Osteoblast (primary cell): ENCODE measurements around the gene RETSAT. TPM values are rescaled to one million over a fixed set of nuclear protein-coding genes. Genes with fewer than 3 reads are reported as not detected.
"Not testable (repeated sequence)": the region's sequence is repeated elsewhere in the genome, so short reads cannot be mapped to it uniquely, and the experiment has no call there.

ENCODE experiments used
- DNase-seq: peaks from one replicate; pipeline ENCODE4 v3.0.0; 2011; ENCODE audit warnings: low spot score, mixed read lengths; ENCODE audit not compliant: insufficient read length; ENCODE audit errors: missing footprints
- H2AFZ ChIP-seq: 2 replicates; pipeline ENCODE4 v1.6.0; 2011; ENCODE audit warnings: mild to moderate bottlenecking, low read length
- H3K27ac ChIP-seq: 2 replicates; pipeline ENCODE4 v1.5.1; 2011; ENCODE audit warnings: mild to moderate bottlenecking, low read depth, low read length, moderate library complexity
- H3K27me3 ChIP-seq: 2 replicates; pipeline ENCODE4 v1.6.0; 2012; ENCODE audit warnings: mild to moderate bottlenecking, control low read depth, inconsistent platforms, low read length, moderate library complexity; ENCODE audit not compliant: insufficient read depth
- H3K36me3 ChIP-seq: 2 replicates; pipeline ENCODE4 v1.5.1; 2011; ENCODE audit warnings: mild to moderate bottlenecking, low read length, control low read depth, moderate library complexity; ENCODE audit not compliant: insufficient read depth
- H3K4me1 ChIP-seq: 2 replicates; pipeline ENCODE4 v1.5.1; 2011; ENCODE audit warnings: mild to moderate bottlenecking, low read length, control low read depth, moderate library complexity; ENCODE audit not compliant: insufficient read depth
- H3K4me2 ChIP-seq: 2 replicates; pipeline ENCODE4 v1.6.0; 2011; ENCODE audit warnings: mild to moderate bottlenecking, low read length; ENCODE audit not compliant: insufficient read depth
- H3K4me3 ChIP-seq: fragments of 200-600 bp; sonication (generic); 3 replicates; pipeline ENCODE4 v1.5.1; 2012; ENCODE audit warnings: mild to moderate bottlenecking, low read length, inconsistent platforms; ENCODE audit not compliant: insufficient read depth
- H3K79me2 ChIP-seq: 2 replicates; pipeline ENCODE4 v1.6.0; 2012; ENCODE audit warnings: mild to moderate bottlenecking, low read length, control low read depth, inconsistent platforms; ENCODE audit not compliant: insufficient read depth
- H3K9me3 ChIP-seq: 2 replicates; pipeline ENCODE4 v1.5.1; 2011; ENCODE audit warnings: low read depth, low read length, control low read depth
- H4K20me1 ChIP-seq: 2 replicates; pipeline ENCODE4 v1.6.0; 2012; ENCODE audit warnings: mild to moderate bottlenecking, low read length, control low read depth; ENCODE audit not compliant: insufficient read depth
- total RNA-seq: library from RNA; depleted of rRNA; stranded (reverse); fragments of >200 nt; gene quantifications from 2 replicates; pipeline ENCODE4 v1.2.3, GENCODE V29; 2012
- TF ChIP-seq, protein P1 (sequence below): IDR thresholded peaks from 2 replicates; pipeline ENCODE4 v1.5.1; 2011; ENCODE audit warnings: mild to moderate bottlenecking, low read depth, low read length, moderate library complexity; ENCODE audit errors: extremely low read depth

RETSAT gene
- total RNA-seq, 1 donor, result 41.6 TPM

DNA sequence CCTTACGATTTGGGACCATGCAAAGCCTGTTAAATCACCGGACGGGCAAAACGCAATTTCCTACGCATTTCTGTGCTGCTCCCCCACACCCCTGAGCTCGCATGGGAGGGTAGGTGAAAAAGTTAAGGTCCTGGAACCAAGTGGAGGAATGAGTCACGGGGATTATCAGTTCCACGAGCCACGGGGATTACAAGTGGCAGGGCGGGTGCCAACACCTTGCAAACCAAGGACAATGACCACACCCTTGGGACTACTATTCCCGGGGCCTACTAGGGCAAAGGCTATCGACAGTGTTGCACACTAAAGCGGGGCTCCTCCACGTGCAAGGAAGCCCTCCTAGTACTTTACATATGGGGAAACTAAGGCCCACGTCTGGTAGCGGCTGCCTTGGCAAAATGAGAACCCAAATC lies 447 bp downstream of the RETSAT start:
- H3K27ac ChIP-seq, result peak overlapping the region; percentile 38
- peak overlapping the region; percentile 99 for H2AFZ ChIP-seq
- peaks cover 13% of the 10 kb centered on the region for H3K4me1 ChIP-seq
- no peaks in the 10 kb centered on the region for H3K9me3 ChIP-seq
- H3K4me2 ChIP-seq, result peak overlapping the region; percentile 96
- H3K36me3 ChIP-seq, result peaks cover 48% of the 10 kb centered on the region
- H3K4me3 ChIP-seq, result peak overlapping the region; percentile 94
- DNase-seq, result peak; percentile 88
- TF ChIP-seq, protein P1, sequence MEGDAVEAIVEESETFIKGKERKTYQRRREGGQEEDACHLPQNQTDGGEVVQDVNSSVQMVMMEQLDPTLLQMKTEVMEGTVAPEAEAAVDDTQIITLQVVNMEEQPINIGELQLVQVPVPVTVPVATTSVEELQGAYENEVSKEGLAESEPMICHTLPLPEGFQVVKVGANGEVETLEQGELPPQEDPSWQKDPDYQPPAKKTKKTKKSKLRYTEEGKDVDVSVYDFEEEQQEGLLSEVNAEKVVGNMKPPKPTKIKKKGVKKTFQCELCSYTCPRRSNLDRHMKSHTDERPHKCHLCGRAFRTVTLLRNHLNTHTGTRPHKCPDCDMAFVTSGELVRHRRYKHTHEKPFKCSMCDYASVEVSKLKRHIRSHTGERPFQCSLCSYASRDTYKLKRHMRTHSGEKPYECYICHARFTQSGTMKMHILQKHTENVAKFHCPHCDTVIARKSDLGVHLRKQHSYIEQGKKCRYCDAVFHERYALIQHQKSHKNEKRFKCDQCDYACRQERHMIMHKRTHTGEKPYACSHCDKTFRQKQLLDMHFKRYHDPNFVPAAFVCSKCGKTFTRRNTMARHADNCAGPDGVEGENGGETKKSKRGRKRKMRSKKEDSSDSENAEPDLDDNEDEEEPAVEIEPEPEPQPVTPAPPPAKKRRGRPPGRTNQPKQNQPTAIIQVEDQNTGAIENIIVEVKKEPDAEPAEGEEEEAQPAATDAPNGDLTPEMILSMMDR, result no peak
- peaks cover 4% of the 10 kb centered on the region for H4K20me1 ChIP-seq
- H3K79me2 ChIP-seq, result peaks cover 55% of the 10 kb centered on the region
- H3K27me3 ChIP-seq, result no peaks in the 10 kb centered on the region

DNA sequence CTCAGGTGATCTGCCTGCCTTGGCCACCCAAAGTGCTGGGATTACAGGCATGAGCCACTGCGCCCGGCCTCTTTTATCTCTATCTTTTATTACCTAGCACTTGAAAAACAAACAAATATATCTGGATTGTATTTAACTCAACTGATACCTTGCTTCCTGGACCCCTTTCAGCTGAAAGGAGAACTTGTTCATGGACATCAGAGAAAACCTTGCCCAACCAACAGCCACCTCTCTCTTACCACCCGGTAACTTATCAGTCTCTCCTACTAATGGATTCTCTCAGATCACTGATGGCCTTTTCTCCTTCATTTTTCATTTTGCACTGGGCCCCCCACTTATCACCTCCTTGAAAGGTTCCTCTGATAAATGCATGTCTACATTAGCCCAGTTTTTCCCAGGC lies 6.7 kb downstream of the RETSAT start:
- Histone ChIP-seq H3K79me2 (peaks cover 8% of the 10 kb centered on the region), H3K4me2 (no peak overlapping the region), H3K36me3 (peaks cover 51% of the 10 kb centered on the region), H3K4me1 (no peaks in the 10 kb centered on the region), H3K27ac (no peak overlapping the region), H3K9me3 (no peaks in the 10 kb centered on the region), H2AFZ (no peak overlapping the region), H4K20me1 (peaks cover 5% of the 10 kb centered on the region), H3K4me3 (no peak overlapping the region), H3K27me3 (no peaks in the 10 kb centered on the region)
- TF ChIP-seq, protein P1, result no peak
- no peak for DNase-seq

DNA sequence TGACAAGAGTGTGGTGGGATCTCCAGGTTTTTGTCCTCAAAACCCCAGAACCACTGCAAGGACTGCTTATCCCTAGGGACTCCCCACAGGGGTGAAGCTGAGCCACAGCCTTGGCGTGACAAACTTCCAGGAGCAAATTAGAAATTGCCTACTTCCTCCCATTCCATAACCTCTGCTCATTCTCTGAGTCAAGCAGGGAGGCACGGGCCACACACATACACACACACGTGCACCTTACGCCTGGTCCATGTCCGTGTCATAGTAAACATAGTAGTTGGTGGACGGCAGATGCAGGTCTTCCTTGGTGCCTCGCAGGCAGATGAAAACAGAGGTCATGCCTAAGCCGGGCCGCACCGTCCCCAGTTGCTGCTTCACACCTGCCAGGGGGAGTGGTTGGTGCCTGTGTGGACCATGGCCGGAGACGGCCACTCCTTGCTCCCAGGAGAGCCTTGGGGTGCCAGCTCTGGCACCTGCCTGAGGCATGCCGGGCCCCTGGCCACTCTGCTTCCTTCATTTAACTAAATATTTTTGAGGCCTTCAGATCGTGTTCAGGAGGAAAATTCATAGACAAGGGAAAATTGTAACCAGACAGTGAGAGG lies 9.9 kb downstream of the RETSAT start:
- Histone ChIP-seq H3K79me2 (no peaks in the 10 kb centered on the region), H3K4me1 (peaks cover 5% of the 10 kb centered on the region), H3K4me2 (no peak overlapping the region), H3K27ac (no peak overlapping the region), H3K9me3 (no peaks in the 10 kb centered on the region), H3K36me3 (peaks cover 29% of the 10 kb centered on the region), H2AFZ (no peak overlapping the region), H3K27me3 (no peaks in the 10 kb centered on the region), H4K20me1 (peaks cover 3% of the 10 kb centered on the region), H3K4me3 (no peak overlapping the region)
- TF ChIP-seq, protein P1, result no peak
- DNase-seq, result no peak

DNA sequence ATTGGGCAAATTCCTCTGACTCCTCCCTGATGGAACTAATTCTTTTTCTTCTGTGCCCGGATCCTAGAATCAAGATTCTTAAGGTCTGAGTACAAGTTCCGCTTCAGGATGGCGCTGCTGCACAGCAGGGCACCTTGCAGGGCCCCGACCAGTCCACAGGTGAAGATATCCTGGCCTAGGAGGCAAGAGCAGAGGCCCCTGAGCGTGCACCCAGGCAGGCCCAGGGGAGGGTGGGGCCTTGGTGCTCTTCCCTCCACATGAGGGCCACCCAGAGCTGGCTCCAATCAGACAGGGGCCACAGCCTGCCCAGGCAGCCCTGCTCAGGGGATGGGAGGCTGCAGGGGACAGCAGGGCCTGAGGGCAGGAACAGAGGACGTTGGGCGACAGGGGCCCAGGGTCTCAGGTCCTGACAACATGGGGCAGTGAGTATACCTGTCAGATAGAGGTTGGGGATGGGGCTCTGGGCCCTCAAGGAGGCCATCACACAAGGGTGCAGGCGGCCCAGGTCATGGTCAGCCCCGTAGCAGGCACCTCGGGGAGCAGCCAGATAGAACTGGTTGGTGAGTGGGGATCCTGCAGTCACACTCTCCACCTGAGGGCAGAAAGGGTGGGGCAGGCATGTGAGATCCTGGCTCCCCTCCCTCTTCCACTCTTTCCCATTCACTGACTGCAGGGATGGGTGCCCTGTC lies 11.0 kb downstream of the RETSAT start:
- not testable (repeated sequence) for H2AFZ ChIP-seq, H3K4me2 ChIP-seq, H4K20me1 ChIP-seq, H3K4me3 ChIP-seq, H3K9me3 ChIP-seq, DNase-seq, H3K27me3 ChIP-seq, H3K27ac ChIP-seq, H3K4me1 ChIP-seq, H3K79me2 ChIP-seq
- peaks cover 26% of the 10 kb centered on the region for H3K36me3 ChIP-seq
